ENCODE results near the gene AOPEP.

AOPEP gene

DNA sequence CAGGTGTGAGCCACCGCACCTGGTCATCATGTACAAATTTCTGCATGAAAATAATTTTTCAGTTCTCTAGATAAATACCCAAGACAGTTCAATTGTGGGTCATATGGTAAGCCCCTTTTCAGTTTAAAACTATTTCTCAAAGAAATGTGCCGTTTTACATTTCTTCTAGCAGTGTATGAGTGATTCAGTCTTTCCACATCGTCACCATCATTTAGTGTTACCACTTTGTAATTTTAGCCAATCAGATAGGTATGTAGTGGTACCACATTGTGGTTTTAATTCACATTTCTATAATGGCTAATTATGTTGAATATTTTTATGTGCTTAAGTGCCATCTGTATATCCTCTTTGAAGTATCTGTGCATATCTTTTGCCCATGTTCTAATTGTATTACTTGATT is 163.1 kb downstream of the AOPEP start (continued):
- TF ChIP-seq, protein P1, sequence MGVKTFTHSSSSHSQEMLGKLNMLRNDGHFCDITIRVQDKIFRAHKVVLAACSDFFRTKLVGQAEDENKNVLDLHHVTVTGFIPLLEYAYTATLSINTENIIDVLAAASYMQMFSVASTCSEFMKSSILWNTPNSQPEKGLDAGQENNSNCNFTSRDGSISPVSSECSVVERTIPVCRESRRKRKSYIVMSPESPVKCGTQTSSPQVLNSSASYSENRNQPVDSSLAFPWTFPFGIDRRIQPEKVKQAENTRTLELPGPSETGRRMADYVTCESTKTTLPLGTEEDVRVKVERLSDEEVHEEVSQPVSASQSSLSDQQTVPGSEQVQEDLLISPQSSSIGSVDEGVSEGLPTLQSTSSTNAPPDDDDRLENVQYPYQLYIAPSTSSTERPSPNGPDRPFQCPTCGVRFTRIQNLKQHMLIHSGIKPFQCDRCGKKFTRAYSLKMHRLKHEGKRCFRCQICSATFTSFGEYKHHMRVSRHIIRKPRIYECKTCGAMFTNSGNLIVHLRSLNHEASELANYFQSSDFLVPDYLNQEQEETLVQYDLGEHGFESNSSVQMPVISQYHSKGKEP (tag by site-specific recombination; IDR thresholded peaks at IDR 0.05), result no peak
- no peak for TF ChIP-seq ZNF544 (tag by site-specific recombination; IDR thresholded peaks at IDR 0.05)
- no peak for TF ChIP-seq ZNF114 (tag by site-specific recombination; IDR thresholded peaks at IDR 0.05)
- TF ChIP-seq ZNF621 (tag by site-specific recombination; IDR thresholded peaks at IDR 0.05), result no peak

DNA sequence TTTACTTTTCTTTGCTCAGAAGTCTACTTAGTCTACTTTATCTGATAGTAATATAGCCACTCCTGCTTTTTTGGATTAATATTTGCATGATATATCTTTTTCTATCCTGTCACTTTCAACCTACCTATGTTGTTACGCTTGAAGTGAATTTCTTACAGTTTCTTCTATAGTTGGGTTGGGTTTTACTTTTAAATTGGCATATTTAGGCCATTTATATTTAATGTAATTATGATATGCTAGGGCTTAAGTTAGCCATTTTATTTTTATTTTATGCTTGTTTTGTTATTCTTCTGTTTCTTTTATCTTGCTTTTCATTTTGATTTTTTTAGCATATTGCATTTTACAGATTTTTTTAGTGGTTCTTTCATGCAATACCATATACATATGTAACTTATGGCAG is 164.7 kb downstream of the AOPEP start:
- no peaks in the 10 kb centered on the region for H3K9me3 ChIP-seq (ENCODE audit: control insufficient read depth, insufficient read depth, low read depth, low read length)
- no peaks in the 10 kb centered on the region for H3K36me3 ChIP-seq (ENCODE audit: control insufficient read depth in 2 of 2, insufficient read depth in 1 of 2, low read length in 2 of 2)
- no peak overlapping the region for H3K4me3 ChIP-seq (ENCODE audit: low read depth, low read length)
- H3K4me1 ChIP-seq (ENCODE audit: control insufficient read depth, insufficient read depth, low read length), result no peaks in the 10 kb centered on the region
- POLR2A ChIA-PET, result no interaction called here
- no peak overlapping the region for H3K27ac ChIP-seq (ENCODE audit: extremely low read depth, low read depth, low read length)
- CTCF ChIA-PET, result no interaction called here
- peak; percentile 55 for TF ChIP-seq SETDB1 (IDR thresholded peaks at IDR 0.05; ENCODE audit: insufficient read length, low read length)
- TF ChIP-seq ZSCAN23 (tag by site-specific recombination; IDR thresholded peaks at IDR 0.05), result no peak

DNA sequence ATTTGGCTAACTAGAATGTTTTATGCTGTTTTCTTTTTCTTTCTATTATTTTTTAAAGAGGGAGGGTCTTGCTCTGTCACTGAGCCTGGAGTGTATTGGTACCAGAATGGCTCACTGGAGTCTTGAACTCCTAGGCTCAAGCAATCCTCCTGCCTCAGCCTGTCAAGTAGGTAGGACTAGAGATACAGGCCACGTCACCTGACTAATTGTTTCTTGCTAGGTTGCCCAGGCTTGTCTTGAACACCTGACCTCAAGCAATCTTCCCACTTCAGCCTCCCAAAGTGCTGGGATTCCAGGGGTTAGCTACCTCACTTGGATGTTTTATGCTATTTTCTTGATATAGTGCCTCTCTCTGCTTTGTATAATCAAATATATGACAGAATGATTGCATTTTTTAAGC is 166.2 kb downstream of the AOPEP start:
- no peaks in the 10 kb centered on the region for H3K36me3 ChIP-seq (ENCODE audit: control insufficient read depth in 2 of 2, insufficient read depth in 1 of 2, low read length in 2 of 2)
- TF ChIP-seq, protein P2, sequence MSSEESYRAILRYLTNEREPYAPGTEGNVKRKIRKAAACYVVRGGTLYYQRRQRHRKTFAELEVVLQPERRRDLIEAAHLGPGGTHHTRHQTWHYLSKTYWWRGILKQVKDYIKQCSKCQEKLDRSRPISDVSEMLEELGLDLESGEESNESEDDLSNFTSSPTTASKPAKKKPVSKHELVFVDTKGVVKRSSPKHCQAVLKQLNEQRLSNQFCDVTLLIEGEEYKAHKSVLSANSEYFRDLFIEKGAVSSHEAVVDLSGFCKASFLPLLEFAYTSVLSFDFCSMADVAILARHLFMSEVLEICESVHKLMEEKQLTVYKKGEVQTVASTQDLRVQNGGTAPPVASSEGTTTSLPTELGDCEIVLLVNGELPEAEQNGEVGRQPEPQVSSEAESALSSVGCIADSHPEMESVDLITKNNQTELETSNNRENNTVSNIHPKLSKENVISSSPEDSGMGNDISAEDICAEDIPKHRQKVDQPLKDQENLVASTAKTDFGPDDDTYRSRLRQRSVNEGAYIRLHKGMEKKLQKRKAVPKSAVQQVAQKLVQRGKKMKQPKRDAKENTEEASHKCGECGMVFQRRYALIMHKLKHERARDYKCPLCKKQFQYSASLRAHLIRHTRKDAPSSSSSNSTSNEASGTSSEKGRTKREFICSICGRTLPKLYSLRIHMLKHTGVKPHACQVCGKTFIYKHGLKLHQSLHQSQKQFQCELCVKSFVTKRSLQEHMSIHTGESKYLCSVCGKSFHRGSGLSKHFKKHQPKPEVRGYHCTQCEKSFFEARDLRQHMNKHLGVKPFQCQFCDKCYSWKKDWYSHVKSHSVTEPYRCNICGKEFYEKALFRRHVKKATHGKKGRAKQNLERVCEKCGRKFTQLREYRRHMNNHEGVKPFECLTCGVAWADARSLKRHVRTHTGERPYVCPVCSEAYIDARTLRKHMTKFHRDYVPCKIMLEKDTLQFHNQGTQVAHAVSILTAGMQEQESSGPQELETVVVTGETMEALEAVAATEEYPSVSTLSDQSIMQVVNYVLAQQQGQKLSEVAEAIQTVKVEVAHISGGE (tag by site-specific recombination; conservative IDR thresholded peaks at IDR 0.05; ENCODE audit: low read depth), result no peak
- ChIA-PET POLR2A (no interaction called here), CTCF (interaction anchor here (0.7 kb wide), 1 partner anchor 8 kb away, joined by 3 read pairs; no protein-coding TSS in a partner anchor)
- no peak overlapping the region for H3K27ac ChIP-seq (ENCODE audit: extremely low read depth, low read depth, low read length)
- no peak overlapping the region for H3K4me3 ChIP-seq (ENCODE audit: low read depth, low read length)
- no peaks in the 10 kb centered on the region for H3K9me3 ChIP-seq (ENCODE audit: control insufficient read depth, insufficient read depth, low read depth, low read length)
- H3K4me1 ChIP-seq (ENCODE audit: control insufficient read depth, insufficient read depth, low read length), result no peaks in the 10 kb centered on the region

DNA sequence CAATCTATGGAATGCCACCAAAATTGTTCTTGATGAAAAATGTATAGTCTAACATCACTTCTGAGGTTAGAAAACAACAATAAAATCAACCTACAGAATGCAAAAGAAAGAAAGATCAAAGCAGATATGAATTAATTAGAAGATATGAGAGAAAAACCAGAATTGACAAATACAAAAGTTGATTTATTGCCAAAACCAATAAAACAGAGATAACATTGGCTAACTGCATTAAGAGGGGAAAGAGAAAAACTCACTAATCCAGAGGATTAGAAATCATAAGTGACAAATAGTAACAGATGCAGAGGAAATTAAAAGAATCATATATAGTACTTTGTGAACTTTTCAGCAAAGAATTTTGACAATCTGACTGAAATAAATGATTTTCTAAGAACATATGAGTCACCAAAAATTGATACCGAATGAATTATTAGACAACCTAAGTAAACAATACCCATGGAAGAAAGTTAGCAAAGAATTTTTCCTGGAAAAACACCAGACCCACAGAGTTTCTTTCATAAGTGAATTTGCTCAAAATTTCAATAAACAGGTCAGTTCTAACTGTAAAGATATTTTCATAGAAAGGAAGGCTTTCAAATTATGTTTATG is 167.7 kb downstream of the AOPEP start:
- CTCF ChIA-PET, result interaction anchor here (0.6 kb wide), 1 partner anchor 225 kb away, joined by 4 read pairs; no protein-coding TSS in a partner anchor
- POLR2A ChIA-PET, result no interaction called here
- H3K4me1 ChIP-seq (ENCODE audit: control insufficient read depth, insufficient read depth, low read length), result no peaks in the 10 kb centered on the region
- no peak overlapping the region for H3K4me3 ChIP-seq (ENCODE audit: low read depth, low read length)
- no peak overlapping the region for H3K27ac ChIP-seq (ENCODE audit: extremely low read depth, low read depth, low read length)
- no peaks in the 10 kb centered on the region for H3K9me3 ChIP-seq (ENCODE audit: control insufficient read depth, insufficient read depth, low read depth, low read length)
- no peaks in the 10 kb centered on the region for H3K36me3 ChIP-seq (ENCODE audit: control insufficient read depth in 2 of 2, insufficient read depth in 1 of 2, low read length in 2 of 2)
- TF ChIP-seq ZNF248 (tag by site-specific recombination; IDR thresholded peaks at IDR 0.05), result no peak
- TF ChIP-seq, protein P3, sequence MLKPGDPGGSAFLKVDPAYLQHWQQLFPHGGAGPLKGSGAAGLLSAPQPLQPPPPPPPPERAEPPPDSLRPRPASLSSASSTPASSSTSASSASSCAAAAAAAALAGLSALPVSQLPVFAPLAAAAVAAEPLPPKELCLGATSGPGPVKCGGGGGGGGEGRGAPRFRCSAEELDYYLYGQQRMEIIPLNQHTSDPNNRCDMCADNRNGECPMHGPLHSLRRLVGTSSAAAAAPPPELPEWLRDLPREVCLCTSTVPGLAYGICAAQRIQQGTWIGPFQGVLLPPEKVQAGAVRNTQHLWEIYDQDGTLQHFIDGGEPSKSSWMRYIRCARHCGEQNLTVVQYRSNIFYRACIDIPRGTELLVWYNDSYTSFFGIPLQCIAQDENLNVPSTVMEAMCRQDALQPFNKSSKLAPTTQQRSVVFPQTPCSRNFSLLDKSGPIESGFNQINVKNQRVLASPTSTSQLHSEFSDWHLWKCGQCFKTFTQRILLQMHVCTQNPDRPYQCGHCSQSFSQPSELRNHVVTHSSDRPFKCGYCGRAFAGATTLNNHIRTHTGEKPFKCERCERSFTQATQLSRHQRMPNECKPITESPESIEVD (tag by site-specific recombination; IDR thresholded peaks at IDR 0.05), result peak; percentile 71

Data from HEK293 (cell line).